NT2/D1 (cell line): ENCODE data around the gene SHOX.

Experiments
- SUZ12 ChIP-seq: IDR thresholded peaks from 2 replicates; pipeline ENCODE4 v1.6.1; 2011; ENCODE audit not compliant: insufficient read length, insufficient read depth; ENCODE audit errors: extremely low read depth
- ZNF274 ChIP-seq: IDR thresholded peaks from 2 replicates; pipeline ENCODE4 v1.6.1; 2011; ENCODE audit warnings: mild to moderate bottlenecking, low read depth, low read length

- TF ChIP-seq ZNF274, result no peak
- TF ChIP-seq SUZ12, result no peak
Observed at GRCh38 chrX:677376-677775, 46.8 kb downstream of the SHOX start.
